ENCODE results near the gene RBM47.

RBM47 gene

GRCh38 chr4:40601641-40602040, 28.0 kb downstream of the RBM47 start:
- TF ChIP-seq CTCF (conservative IDR thresholded peaks at IDR 0.05; ENCODE audit: low read length) = no peak
- H3K4me3 ChIP-seq (ENCODE audit: low read length) = no peak overlapping the region
- no peak for DNase-seq (ENCODE audit: low read depth)

GRCh38 chr4:40600850-40601249, 28.8 kb downstream of the RBM47 start:
- no peak overlapping the region for H3K4me3 ChIP-seq (ENCODE audit: low read length)
- no peak for TF ChIP-seq CTCF (conservative IDR thresholded peaks at IDR 0.05; ENCODE audit: low read length)
- DNase-seq (ENCODE audit: low read depth) = no peak

DNA sequence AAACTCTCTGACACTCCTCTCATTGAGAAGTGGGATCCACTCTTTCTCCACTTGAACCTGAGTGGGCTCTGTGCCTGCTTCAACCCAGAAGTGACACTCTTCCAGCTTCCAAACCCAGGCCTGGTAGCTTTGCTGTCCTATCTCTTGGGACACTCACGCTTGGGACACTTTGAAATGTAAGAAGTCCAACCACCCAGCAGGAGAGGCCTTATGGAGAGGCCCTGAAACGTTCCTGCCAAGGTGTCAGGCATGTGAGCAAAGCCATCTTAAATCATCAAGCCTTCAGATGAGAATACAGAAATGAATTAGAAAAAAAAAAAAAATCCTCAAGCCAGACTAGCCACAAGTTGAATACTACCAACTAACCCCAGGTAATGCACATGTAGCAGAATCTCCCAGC, 30.2 kb downstream of the RBM47 start:
- DNase-seq (ENCODE audit: low read depth) = no peak
- H3K4me3 ChIP-seq (ENCODE audit: low read length) = no peak overlapping the region
- TF ChIP-seq CTCF (conservative IDR thresholded peaks at IDR 0.05; ENCODE audit: low read length) = no peak

DNA sequence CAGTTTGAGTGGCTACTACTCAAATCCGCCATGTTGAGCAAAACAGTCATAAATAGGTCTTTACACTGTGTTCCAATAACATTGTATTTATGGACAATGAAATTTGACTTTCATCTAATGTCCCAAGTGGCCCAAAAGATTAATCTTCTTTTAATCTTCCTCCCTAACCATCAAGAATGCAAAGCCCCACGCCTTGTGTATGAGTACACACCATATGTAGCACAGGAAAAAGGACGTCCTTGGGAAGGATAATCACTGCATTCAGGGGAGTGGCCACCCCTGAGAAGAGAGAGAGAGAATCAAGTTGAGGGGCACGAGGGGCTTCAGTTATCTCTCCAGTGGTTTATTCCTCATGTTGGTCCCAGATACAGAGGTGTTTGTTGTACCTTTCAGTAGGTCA, 33.1 kb downstream of the RBM47 start:
- no peak overlapping the region for H3K4me3 ChIP-seq (ENCODE audit: low read length)
- no peak for TF ChIP-seq CTCF (conservative IDR thresholded peaks at IDR 0.05; ENCODE audit: low read length)
- DNase-seq (ENCODE audit: low read depth) = peak; percentile 7

- TF ChIP-seq CTCF (conservative IDR thresholded peaks at IDR 0.05; ENCODE audit: low read length) = no peak
- DNase-seq (ENCODE audit: low read depth) = no peak
- no peak overlapping the region for H3K4me3 ChIP-seq (ENCODE audit: low read length)
Observed at GRCh38 chr4:40595981-40596380, 33.7 kb downstream of the RBM47 start.

DNA sequence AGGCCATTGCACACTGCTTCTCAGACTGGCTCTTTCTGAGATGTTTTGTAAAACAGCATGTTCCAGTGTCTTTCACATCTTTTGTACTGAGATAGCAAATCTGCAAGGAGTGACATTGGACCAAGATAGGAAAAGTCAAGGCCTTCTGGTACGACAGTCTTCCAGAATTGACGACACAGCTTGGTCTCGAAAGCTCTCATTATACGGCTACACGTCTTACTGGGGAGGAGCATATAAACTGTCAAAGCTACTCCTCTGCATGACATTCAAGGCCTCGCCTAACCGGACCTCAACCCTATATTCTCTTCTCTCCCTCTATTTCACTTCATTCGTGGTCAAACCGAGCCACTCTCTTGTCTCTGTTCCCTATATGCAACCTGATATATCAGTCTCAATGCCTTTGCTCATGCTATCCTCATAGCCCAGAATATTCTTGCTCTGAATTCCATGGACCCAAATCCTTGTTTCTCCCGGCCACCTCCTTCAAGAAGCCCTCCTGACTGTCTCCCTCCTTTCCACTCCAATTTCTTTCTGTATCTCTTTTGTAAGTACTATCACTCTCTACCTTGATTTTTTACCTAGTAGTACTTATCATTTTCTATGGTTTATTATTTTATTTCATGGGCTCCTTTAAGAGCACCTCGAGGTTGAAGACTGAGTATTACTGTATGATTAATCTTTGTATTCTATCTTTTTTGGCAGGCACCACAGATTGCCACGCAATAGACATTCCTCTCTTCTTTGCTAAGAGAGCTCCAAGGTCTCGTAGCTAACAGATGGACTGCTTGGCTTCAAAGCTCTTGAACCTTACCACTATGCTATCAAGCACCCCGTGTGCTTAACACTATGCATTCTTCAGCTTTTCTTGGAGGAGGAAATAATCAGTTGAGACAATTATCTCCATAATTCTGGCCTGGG, 35.1 kb downstream of the RBM47 start:
- DNase-seq (ENCODE audit: low read depth) = peak; percentile 85
- H3K4me3 ChIP-seq (ENCODE audit: low read length) = no peak overlapping the region
- TF ChIP-seq CTCF (conservative IDR thresholded peaks at IDR 0.05; ENCODE audit: low read length) = no peak

GRCh38 chr4:40592034-40592433, 37.6 kb downstream of the RBM47 start:
- no peak for TF ChIP-seq CTCF (conservative IDR thresholded peaks at IDR 0.05; ENCODE audit: low read length)
- no peak overlapping the region for H3K4me3 ChIP-seq (ENCODE audit: low read length)
- no peak for DNase-seq (ENCODE audit: low read depth)
